ENCODE data around the gene IFI6. TPM values are rescaled to one million over a fixed set of nuclear protein-coding genes. Genes with fewer than 3 reads are reported as not detected.

The IFI6 gene
- total and polyA plus RNA-seq, 2 donors (not counting 1 experiment from before 2014, with no cell fraction given): 11.7 to 12.0 TPM

GRCh38 chr1:27656157-27656893, 15.7 kb downstream of the IFI6 start:
- peak overlapping the region; percentile 8 for H3K4me3 Mint-ChIP-seq
- no peak overlapping the region for H3K4me3 ChIP-seq (ENCODE audit: control extremely low read depth in 1 of 5, extremely low read depth in 1 of 5, insufficient read depth in 1 of 5, low read depth in 2 of 5, low read length in 4 of 5)
- ChIA-PET CTCF (interaction anchor here (1.0 to 2.4 kb wide), 7 partner anchors 10 to 51 kb away, joined by 3 to 15 read pairs (median 5); no protein-coding TSS in a partner anchor), POLR2A (interaction anchor here (0.8 to 1.6 kb wide), 4 partner anchors 9 to 31 kb away, joined by 3 to 9 read pairs (median 4); no protein-coding TSS in a partner anchor)
- H3K36me3 ChIP-seq (replicated peaks in 1 of 2; ENCODE audit: control extremely low read depth in 1 of 2, control insufficient read depth in 1 of 2, extremely low read depth in 1 of 2, insufficient read depth in 2 of 2, low read length in 1 of 2): no peaks in the 10 kb centered on the region
- no peaks in the 10 kb centered on the region for H3K9me3 ChIP-seq (ENCODE audit: control extremely low read depth in 1 of 3, control insufficient read depth in 2 of 3, insufficient read depth in 1 of 3, low read length in 2 of 3)
- no peak for ATAC-seq (ENCODE audit: low read depth)
- H3K79me2 ChIP-seq (ENCODE audit: control insufficient read depth, insufficient read depth, low read length): no peaks in the 10 kb centered on the region
- no peak overlapping the region for H3K9ac ChIP-seq (ENCODE audit: low read length)
- no peaks in the 10 kb centered on the region for H3K27me3 ChIP-seq (replicated peaks in 1 of 4; ENCODE audit: control extremely low read depth in 1 of 4, control insufficient read depth in 3 of 4, insufficient read depth in 4 of 4, low read length in 3 of 4)
- no peak overlapping the region for H3K27ac ChIP-seq (ENCODE audit: low read length in 2 of 2)
- peak; percentile 34 for DNase-seq
- no peak overlapping the region for H2AFZ ChIP-seq (ENCODE audit: insufficient read depth, low read depth, low read length, poor library complexity, severe bottlenecking)
- no peaks in the 10 kb centered on the region for H3K9me3 Mint-ChIP-seq (ENCODE audit: insufficient read depth)
- intact Hi-C loops (cut with micrococcal nuclease): no loop called here
- WGBS (ENCODE audit: insufficient coverage): 89% methylated on average over 7 of the region's 7 CpGs
- H3K4me1 ChIP-seq (ENCODE audit: control insufficient read depth in 2 of 2, insufficient read depth in 2 of 2, low read length in 2 of 2): peaks cover 26 to 47% of the 10 kb centered on the region in 2 donors
- H3K27me3 Mint-ChIP-seq: no peaks in the 10 kb centered on the region
- H4K20me1 ChIP-seq (ENCODE audit: control insufficient read depth, insufficient read depth, low read length, poor library complexity, severe bottlenecking): no peaks in the 10 kb centered on the region
- TF ChIP-seq EZH2 (IDR thresholded peaks at IDR 0.05; ENCODE audit: borderline replicate concordance, insufficient read depth, low read depth, low read length, poor library complexity, severe bottlenecking): no peak
- TF ChIP-seq CTCF (IDR thresholded peaks at IDR 0.05): no peak
- H3K4me1 Mint-ChIP-seq: peaks cover 42% of the 10 kb centered on the region
- H3K4me2 ChIP-seq (replicated peaks; ENCODE audit: low read depth, low read length, poor library complexity, severe bottlenecking): no peak overlapping the region
- peak overlapping the region; percentile 58 for H3K27ac Mint-ChIP-seq

Data from B cell (primary cell).